Measurements from ENCODE around the gene DNAAF3. TPM values are rescaled to one million over a fixed set of nuclear protein-coding genes. Genes with fewer than 3 reads are reported as not detected.

The DNAAF3 gene
- total RNA-seq, 1 donor from 2014 or later, result 7.3 TPM

- peak; percentile 67 for DNase-seq (ENCODE audit: low spot score)
Measured at GRCh38 chr19:55116232-55116858, 50.1 kb downstream of the DNAAF3 start.

GRCh38 chr19:55115446-55116065 is 50.9 kb downstream of the DNAAF3 start:
- no peak for DNase-seq (ENCODE audit: low spot score)

GRCh38 chr19:55114566-55115145 is 51.8 kb downstream of the DNAAF3 start:
- DNase-seq (ENCODE audit: low spot score), result no peak

- peak; percentile 81 for DNase-seq (ENCODE audit: low spot score)
Measured at GRCh38 chr19:55113570-55114039, 52.8 kb downstream of the DNAAF3 start.

- DNase-seq (ENCODE audit: low spot score), result no peak
Measured at GRCh38 chr19:55112777-55113569, 53.4 kb downstream of the DNAAF3 start.

- DNase-seq (ENCODE audit: low spot score), result no peak
Measured at GRCh38 chr19:55112246-55112776, 54.1 kb downstream of the DNAAF3 start.

DNA sequence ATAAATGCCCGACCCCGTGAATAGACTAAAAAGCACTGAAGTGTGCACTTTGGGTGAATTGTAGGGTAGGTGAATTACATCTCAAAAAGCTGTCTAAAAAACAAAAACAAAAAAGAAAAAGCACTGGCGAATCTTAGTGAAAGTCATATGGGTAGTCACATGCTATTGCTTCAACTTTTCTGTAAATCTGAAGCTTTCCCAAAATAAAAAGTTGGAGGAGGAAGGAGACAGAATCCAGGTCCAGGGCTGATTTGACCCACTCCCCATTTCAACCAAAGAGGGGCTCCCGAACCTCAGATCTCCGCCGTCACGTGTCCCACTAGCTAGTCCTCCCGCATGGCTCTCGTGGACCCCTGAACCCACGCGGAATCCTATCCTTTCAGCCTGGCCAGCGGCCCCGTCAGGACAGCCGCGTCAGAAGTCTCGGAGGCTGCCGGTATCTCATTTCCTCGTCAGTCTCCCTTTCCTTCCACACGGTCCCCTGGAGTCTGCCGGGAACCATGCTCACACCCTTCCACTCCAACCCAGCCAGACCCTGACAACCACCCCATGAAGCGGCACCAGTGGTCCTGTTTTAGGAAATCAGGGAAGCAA is 55.1 kb downstream of the DNAAF3 start:
- no peak for DNase-seq (ENCODE audit: low spot score)

- DNase-seq (ENCODE audit: low spot score), result no peak
Measured at GRCh38 chr19:55109527-55110291, 56.7 kb downstream of the DNAAF3 start.

Other genes with a start within 250 kb of the DNAAF3 start
- gene NLRP7, start 219.1 kb downstream of the DNAAF3 start, total RNA-seq, result not detected
- 14.8 TPM for gene NLRP2, start 200.2 kb downstream of the DNAAF3 start, total RNA-seq
- gene GP6, start 128.3 kb downstream of the DNAAF3 start, total RNA-seq, result 0.72 TPM
- 63.0 TPM for gene RDH13, start 103.5 kb downstream of the DNAAF3 start, total RNA-seq
- 127 TPM for gene EPS8L1, start 90.7 kb downstream of the DNAAF3 start, total RNA-seq
- 189 TPM for gene PPP1R12C, start 49.0 kb downstream of the DNAAF3 start, total RNA-seq
- gene TNNT1, start 17.4 kb downstream of the DNAAF3 start, total RNA-seq, result 0.72 TPM
- not detected for gene TNNI3, start 8.9 kb downstream of the DNAAF3 start, total RNA-seq
- not detected for gene SYT5, start 13.7 kb upstream of the DNAAF3 start, total RNA-seq
- gene PTPRH, start 42.9 kb upstream of the DNAAF3 start, total RNA-seq, result 175 TPM
- 193 TPM for gene TMEM86B, start 62.1 kb upstream of the DNAAF3 start, total RNA-seq
- 108 TPM for gene PPP6R1, start 92.4 kb upstream of the DNAAF3 start, total RNA-seq
- 28.8 TPM for gene HSPBP1, start 113.5 kb upstream of the DNAAF3 start, total RNA-seq
- gene BRSK1, start 117.4 kb upstream of the DNAAF3 start, total RNA-seq, result 5.2 TPM
- gene TMEM150B, start 158.7 kb upstream of the DNAAF3 start, total RNA-seq, result 10.1 TPM
- gene KMT5C, start 173.3 kb upstream of the DNAAF3 start, total RNA-seq, result 24.9 TPM
- not detected for gene COX6B2, start 188.1 kb upstream of the DNAAF3 start, total RNA-seq
- not detected for gene GARIN5B, start 196.6 kb upstream of the DNAAF3 start, total RNA-seq
- 0.69 TPM for gene IL11, start 203.8 kb upstream of the DNAAF3 start, total RNA-seq
- gene TMEM190, start 210.2 kb upstream of the DNAAF3 start, total RNA-seq, result not detected
- 39.9 TPM for gene TMEM238, start 217.7 kb upstream of the DNAAF3 start, total RNA-seq
- 1,612 TPM for gene RPL28, start 219.3 kb upstream of the DNAAF3 start, total RNA-seq
- 26.4 TPM for gene UBE2S, start 241.2 kb upstream of the DNAAF3 start, total RNA-seq